ENCODE data around the gene FES.

Gene FES

GRCh38 chr15:90938261-90938660 is 54.0 kb downstream of the FES start:
- H3K4me3 ChIP-seq (ENCODE audit: low read depth, low read length): no peak overlapping the region
- TF ChIP-seq, protein P1, sequence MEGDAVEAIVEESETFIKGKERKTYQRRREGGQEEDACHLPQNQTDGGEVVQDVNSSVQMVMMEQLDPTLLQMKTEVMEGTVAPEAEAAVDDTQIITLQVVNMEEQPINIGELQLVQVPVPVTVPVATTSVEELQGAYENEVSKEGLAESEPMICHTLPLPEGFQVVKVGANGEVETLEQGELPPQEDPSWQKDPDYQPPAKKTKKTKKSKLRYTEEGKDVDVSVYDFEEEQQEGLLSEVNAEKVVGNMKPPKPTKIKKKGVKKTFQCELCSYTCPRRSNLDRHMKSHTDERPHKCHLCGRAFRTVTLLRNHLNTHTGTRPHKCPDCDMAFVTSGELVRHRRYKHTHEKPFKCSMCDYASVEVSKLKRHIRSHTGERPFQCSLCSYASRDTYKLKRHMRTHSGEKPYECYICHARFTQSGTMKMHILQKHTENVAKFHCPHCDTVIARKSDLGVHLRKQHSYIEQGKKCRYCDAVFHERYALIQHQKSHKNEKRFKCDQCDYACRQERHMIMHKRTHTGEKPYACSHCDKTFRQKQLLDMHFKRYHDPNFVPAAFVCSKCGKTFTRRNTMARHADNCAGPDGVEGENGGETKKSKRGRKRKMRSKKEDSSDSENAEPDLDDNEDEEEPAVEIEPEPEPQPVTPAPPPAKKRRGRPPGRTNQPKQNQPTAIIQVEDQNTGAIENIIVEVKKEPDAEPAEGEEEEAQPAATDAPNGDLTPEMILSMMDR (IDR thresholded peaks at IDR 0.05; ENCODE audit: low read depth, low read length): no peak

DNA sequence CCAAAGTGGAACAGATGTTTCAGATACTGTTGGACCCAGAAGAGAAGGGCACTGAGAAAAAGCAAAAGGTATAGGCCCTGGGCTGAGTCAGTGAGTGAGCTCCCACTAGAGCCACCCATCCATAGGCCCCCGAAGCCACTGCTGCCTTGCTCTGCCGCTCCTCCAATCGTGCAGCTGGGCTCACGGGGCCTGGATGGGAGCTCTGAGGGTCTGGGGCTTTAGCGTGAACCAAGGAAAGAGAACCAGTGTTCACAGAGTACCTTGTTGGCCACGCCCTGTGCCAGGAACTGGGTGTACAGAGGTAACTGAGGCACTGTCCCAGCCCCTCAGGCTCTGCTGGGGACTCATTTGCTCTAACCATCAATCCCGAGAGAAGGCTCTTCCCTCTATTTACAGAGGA is 55.5 kb downstream of the FES start:
- TF ChIP-seq, protein P1 (IDR thresholded peaks at IDR 0.05; ENCODE audit: low read depth, low read length): no peak
- H3K4me3 ChIP-seq (ENCODE audit: low read depth, low read length): no peak overlapping the region

- TF ChIP-seq, protein P1 (IDR thresholded peaks at IDR 0.05; ENCODE audit: low read depth, low read length): no peak
- no peak overlapping the region for H3K4me3 ChIP-seq (ENCODE audit: low read depth, low read length)
Observed at GRCh38 chr15:90941038-90941437, 56.7 kb downstream of the FES start.

DNA sequence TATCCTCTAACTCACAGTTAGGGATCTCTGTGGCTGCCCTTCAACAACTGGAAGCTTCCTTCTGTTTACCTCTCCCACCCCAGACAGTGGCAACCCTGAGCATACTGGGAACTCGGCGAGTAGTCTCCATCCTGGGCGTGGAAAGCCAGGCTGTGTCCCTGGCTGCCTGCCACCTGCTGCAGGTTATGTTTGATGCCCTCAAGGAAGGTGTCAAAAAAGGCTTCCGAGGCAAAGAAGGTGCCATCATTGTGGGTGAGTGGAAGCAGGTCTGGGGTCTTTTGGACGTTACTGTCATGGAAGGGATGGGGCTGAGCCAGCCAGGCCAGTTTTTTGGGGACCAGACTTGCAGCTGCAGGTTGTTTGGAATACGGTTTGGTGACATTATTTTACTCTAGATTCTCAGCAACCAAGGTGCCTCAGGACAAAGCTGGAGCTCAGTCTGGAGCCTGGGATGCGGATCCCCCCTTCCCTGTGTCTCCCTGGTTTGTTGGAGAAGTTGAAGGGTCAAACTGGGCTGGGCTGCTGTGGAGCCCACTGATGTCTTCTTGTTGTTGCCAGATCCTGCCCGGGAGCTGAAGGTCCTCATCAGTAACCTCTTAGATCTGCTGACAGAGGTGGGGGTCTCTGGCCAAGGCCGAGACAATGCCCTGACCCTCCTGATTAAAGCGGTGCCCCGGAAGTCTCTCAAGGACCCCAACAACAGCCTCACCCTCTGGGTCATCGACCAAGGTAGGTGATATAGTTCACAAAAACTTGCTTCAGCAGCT is 58.2 kb downstream of the FES start:
- TF ChIP-seq, protein P1 (IDR thresholded peaks at IDR 0.05; ENCODE audit: low read depth, low read length): no peak
- no peak overlapping the region for H3K4me3 ChIP-seq (ENCODE audit: low read depth, low read length)

DNA sequence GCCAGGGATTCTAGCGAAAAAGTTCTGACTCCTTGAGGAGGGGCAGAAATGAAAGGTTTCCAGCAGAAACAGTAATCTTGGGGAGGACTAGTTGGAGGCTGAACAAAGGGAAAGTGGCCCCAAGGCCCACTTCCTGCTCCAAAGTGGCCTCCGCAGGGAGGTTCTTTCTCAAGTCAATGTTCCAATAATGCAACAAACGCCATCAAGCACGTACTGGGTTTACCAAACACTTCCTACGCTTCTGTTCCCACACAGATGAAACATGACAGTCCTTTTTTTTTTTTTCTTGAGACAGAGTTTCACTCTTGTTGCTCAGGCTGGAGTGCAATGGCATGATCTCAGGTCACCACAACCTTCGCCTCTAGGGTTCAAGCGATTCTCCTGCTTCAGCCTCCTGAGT is 60.8 kb downstream of the FES start:
- no peak overlapping the region for H3K4me3 ChIP-seq (ENCODE audit: low read depth, low read length)

More for the DNA sequence above, 60.8 kb downstream of the FES start:
- TF ChIP-seq, protein P1 (IDR thresholded peaks at IDR 0.05; ENCODE audit: low read depth, low read length): no peak
